K562 (cell line): ENCODE results near the gene IPO9. TPM values are rescaled to one million over a fixed set of nuclear protein-coding genes. Genes with fewer than 3 reads are reported as not detected.

Source experiments
- ZBTB40 ChIP-seq, 2 experiments: fragments of 450-650 bp in 1 of 2; sonication (generic) in 1 of 2; formaldehyde crosslinking in 1 of 2; IDR thresholded peaks; 2 replicates each; pipeline versions ENCODE4 v1.7.1 to v1.9.0; 2016 to 2022; ENCODE audit warnings: inconsistent platforms in 1 of 2, mild to moderate bottlenecking in 1 of 2, missing genetic modification reagents in 1 of 2
- polyA plus RNA-seq, 8 experiments: library from polyadenylated mRNA; depleted of rRNA in 4 of 8; stranded (reverse) in 5 of 8; unstranded in 3 of 8; fragments of >200 nt; fragmentation: Nextera tagmentation in 2 of 8; fragmentation: Illumina TruSeq in 1 of 8; extraction: Ambion mirVana in 2 of 8; extraction: Trizol in 1 of 8; gene quantifications; 2 replicates each; pipeline versions ENCODE4 v1.2.1 to v1.2.3, GENCODE V29; 2011 to 2014; ENCODE audit warnings: inconsistent platforms in 1 of 8, missing spikeins in 1 of 8
- total RNA-seq, 7 experiments: library from RNA; depleted of rRNA in 6 of 7; stranded (reverse); fragments of >200 nt in 6 of 7; fragmentation: Illumina TruSeq in 2 of 7; extraction: Trizol in 2 of 7; gene quantifications; 2 replicates each; pipeline versions ENCODE4 v1.2.1 to v1.2.3, GENCODE V29; 2011 to 2021; ENCODE audit warnings: low replicate concordance in 1 of 7
- TF ChIP-seq, protein P1 (sequence below), 2 experiments: fragments of 450-650 bp; IDR thresholded peaks; 2 replicates each; pipeline ENCODE4 v1.6.1; 2016

Gene IPO9
- total and polyA plus RNA-seq, 9 of the 15 experiments (the other 6 are each of a cell fraction or from before 2014, with no cell fraction given) = 27.9 to 78.6 (median 43.9) TPM

DNA sequence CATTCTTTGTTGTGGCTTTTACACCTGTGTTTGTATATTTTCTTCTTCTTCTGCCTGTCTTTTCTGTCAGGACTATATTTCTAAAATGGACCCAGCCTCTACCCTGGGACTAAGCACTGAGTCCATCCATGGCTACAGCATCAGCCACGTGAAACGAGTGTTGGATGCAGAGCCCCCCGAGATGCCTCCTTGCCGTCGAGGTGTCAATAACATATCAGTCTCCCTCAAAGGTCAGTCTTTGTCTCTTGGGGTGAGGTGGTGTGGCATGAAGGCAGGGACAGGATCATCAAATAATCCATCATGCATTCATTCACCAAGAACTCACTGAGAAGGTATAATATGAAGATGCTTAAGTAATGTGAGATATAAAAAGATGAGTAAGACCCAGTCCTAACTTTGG is 19.1 kb upstream of the IPO9 start (continued):
- no peak for TF ChIP-seq ZBTB40 (IDR thresholded peaks at IDR 0.05)
- TF ChIP-seq ZBTB40 (CRISPR knock-in tag; IDR thresholded peaks at IDR 0.05) = no peak
- TF ChIP-seq, protein P1, sequence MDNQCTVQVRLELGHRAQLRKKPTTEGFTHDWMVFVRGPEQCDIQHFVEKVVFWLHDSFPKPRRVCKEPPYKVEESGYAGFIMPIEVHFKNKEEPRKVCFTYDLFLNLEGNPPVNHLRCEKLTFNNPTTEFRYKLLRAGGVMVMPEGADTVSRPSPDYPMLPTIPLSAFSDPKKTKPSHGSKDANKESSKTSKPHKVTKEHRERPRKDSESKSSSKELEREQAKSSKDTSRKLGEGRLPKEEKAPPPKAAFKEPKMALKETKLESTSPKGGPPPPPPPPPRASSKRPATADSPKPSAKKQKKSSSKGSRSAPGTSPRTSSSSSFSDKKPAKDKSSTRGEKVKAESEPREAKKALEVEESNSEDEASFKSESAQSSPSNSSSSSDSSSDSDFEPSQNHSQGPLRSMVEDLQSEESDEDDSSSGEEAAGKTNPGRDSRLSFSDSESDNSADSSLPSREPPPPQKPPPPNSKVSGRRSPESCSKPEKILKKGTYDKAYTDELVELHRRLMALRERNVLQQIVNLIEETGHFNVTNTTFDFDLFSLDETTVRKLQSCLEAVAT (IDR thresholded peaks at IDR 0.05) = no peak
